ENCODE results near the gene CD300LG. TPM values are rescaled to one million over a fixed set of nuclear protein-coding genes. Genes with fewer than 3 reads are reported as not detected.

Gene CD300LG
- polyA plus RNA-seq, 10 donors, result 1.1 to 4.2 (median 2.8) TPM

DNA sequence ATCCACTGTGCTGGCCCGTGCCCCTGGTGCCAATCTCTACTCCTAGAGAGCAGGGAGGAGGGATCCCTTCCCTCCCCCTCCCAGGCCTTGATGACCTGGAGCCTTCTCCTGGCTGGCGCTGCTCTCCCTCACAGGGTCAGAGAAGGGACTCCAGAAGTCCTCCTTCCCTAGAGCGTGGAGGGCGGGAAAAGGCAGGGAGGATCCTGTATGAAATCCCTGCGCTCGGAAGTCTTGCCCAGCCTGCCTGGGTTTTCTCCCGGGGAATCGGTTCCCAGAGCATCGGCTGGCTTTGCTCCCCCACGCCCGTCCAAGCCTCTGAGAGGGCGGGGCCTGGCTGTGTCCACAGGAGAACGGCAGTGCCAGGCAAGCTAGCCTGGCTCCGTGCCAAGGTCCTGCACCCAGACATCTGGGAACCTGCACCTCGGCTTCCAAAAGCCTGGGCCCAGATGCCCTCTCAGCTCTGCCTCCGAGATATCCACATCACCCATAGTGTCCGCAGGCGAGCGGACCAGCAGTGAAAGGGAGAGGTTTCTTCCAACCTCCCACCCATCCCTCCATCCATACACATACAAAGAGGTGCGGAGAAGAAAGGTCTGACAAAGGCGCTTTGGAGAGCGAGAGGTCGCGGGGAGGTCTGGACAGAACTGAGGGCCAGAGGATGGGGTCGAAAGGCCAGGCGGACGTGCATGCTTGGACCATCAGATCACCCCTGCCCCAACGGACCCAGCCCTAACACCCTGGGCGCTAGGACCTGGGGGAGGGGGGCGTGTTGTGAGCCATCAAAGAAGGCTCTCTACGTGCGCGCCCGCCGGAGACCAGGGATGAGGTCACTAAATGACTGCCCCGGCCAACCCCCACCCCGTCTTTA, 59.2 kb downstream of the CD300LG start:
- peak; percentile 65 to 94 (median 85) for DNase-seq

DNA sequence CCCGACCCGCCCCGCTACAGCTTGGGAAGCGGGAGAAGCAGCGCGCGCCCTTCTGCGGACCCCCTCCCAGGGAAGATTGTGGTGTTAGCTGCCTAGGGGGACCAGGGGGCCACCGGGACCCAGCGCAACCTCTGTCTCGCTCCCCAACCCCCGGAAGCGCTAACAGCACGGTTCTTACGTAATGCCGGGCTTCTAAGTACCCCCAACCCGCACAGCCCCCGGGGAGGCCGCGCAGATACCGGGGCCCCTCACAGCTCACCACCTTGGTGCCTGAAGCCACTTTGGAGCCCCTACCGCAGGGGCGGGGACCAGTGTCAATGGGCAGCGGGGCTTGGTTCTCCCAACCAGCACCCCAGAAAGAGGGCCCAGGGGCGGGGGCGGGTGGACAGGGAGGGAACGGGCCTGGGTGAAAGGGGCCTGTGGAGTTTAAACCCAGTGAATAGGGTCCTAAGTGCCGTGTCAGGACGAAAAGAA, 60.0 kb downstream of the CD300LG start:
- no peak for DNase-seq

DNA sequence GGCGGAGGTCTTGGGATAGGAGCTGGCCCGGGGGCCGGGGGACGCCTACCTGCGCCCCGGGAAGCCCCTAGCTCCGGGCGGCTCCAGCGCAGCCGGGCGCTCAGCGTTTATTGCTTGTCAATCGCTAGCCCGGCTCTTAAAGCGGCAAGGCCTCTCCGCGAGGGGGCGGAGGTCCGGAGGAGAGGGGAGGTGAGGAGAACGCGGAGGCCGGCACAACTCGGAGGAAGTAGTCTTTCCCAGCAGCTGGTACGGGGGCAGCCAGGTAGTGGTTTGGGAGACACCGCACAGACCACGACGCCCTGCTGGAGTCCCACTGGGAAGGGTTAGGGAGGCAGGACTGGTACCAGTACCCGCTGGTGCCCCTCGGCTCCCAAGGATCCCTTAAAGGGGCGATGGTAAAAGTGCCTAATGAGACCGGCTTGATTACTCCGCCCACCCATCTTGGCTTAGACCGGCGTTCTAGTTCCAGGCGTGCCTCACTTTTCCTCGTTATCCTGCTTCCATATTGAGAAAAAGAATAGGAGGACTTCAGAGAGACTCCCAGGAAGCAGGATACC, 60.5 kb downstream of the CD300LG start, which contains the start of gene MPP2:
MPP2 (minus strand) TSS at position 112 of the 557 bp plus-strand sequence. CDS start 3,076 bp downstream, outside the sequence.
- DNase-seq, result peak; percentile 78 to 97 (median 88)

DNA sequence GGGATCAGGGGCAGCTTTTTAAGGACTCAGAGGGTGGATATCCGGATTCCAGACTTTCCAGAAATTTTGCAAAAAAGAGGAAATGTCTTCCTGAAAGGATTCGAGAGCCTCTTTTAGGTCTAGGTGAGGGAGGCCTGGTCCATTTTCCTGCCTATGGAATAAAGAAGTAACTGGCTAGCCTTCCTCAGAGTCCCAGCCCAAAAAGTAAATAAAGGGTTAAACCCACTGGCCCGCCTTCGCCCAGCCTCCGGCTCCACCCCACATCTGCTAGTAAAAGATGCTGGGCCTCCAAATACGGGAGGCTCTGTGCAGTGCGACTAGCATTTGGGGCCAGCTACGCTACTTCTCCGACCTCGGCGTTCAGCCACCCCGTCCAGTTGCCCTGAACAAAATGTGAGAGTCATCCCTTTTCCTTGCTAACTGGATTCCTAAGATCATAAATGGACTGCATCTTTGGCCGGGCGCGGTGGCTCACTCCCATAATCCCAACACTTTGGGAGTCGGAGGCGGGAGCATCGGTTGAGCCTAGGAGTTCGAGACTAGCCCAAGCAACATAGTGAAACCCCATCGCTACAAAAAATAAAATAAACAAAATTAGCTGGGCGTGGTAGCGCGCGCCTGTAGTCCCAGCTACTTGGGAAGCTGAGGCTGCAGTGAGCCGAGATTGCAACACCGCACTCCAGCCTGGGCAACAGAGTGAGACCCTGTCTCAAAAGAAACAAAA, 61.2 kb downstream of the CD300LG start:
- DNase-seq, result peak; percentile 75 to 94 (median 84)

DNA sequence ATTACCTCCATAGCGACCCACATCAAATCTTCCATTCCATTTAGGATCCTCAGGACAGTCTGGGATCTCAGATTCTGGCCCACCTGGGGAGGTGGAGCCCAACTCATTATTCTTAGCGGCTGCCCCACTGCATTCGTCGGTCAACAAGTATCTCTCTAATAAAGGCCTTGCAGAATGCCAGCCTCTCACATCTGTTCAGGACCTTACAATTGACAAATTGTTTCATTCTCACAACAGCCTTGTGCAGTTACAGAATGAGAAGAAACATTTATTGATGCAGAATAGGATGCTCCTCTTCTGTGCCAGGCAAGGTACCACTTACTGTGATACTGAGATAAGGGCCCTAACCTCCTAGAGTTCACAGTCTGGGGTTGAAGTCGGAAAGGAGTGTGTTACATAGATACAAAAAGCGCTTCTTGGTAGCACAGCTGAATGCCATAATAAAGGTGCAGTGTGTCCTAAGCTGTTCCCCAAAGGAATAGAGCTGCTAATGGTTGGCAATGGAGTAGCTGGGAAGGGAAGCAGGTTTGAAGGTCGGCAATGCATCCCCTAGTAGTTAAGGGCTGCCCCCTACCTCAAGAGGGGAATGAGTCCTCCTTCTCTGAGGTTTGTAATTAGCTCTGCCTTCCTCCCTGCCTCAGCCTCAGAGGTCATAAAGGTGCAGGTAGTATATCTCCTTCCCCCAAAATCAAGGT, 62.7 kb downstream of the CD300LG start:
- no peak for DNase-seq

DNA sequence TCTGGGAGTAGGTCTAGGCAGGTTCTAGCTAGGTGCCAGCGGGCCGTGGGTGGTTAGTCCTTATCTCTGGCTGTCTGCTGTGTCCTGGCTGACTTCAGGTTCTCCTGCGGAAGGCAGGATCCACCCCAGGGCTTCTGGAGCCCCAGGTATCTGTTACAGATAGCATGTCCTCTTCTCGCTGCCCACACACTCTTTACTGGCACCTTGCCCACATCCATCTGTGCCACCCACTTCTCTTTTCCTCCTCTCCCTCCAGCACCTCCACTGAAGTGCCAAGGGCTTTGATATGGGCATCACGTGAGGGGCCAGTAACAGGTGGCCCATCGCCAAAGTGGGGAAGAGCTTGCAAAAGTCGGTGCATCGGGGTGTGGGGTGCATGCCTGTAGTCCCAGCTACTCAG, 64.9 kb downstream of the CD300LG start:
- DNase-seq, result no peak

DNA sequence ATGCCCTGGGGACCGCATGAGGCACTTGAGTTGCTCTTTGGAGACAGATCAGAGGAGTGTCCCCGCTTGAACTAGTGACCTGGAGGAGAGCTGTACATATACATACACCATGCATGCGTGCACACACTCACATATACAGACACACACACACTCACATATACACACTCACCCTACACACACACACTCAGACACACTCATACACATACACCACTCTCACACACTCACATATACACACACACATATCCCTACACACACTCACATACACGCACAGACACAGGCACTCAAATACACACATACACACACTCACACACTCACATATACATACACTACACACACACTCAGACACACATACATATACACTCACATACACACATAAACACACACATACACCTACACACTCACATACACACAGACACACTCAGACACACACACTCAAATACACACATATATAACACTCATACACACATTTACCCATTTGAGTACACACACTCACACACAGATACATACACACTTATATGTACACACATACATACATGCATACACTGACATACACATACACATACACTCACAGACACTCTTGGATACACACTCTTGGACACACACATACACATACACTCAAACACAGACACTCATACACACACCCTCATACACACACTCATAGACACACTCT, 65.8 kb downstream of the CD300LG start:
- no peak for DNase-seq

Other genes starting within 250 kb of the CD300LG start
- 10 to 100 TPM in 8 of 10 donors, 1 to 10 TPM in 2; 9.4 to 22.3 (median 14.0) TPM for gene MEOX1, start 185.3 kb upstream of the CD300LG start, polyA plus RNA-seq (ENCODE audit: insufficient read length in 10 of 10)
- gene SOST, start 88.4 kb upstream of the CD300LG start, polyA plus RNA-seq (ENCODE audit: insufficient read length in 10 of 10), result under 1 TPM in 1 of 10 donors, not detected in 9; 0.86 TPM
- 100 to 1,000 TPM in 1 of 10 donors, 10 to 100 TPM in 9; 54.8 to 103 (median 63.9) TPM for gene DUSP3, start 68.2 kb upstream of the CD300LG start, polyA plus RNA-seq (ENCODE audit: insufficient read length in 10 of 10)
- gene CFAP97D1, start 66.7 kb upstream of the CD300LG start, polyA plus RNA-seq (ENCODE audit: insufficient read length in 10 of 10), result under 1 TPM in 5 of 10 donors, not detected in 5; 0.08 to 0.13 (median 0.10) TPM
- gene MPP3, start 14.0 kb upstream of the CD300LG start, polyA plus RNA-seq (ENCODE audit: insufficient read length in 10 of 10), result 1 to 10 TPM; 2.4 to 8.0 (median 4.6) TPM
- gene MPP2, start 60.4 kb downstream of the CD300LG start, polyA plus RNA-seq (ENCODE audit: insufficient read length in 10 of 10), result 1 to 10 TPM; 2.3 to 5.1 (median 3.7) TPM
- gene PPY, start 95.3 kb downstream of the CD300LG start, polyA plus RNA-seq (ENCODE audit: insufficient read length in 10 of 10), result not detected
- gene PYY, start 106.8 kb downstream of the CD300LG start, polyA plus RNA-seq (ENCODE audit: insufficient read length in 10 of 10), result under 1 TPM in 3 of 10 donors, not detected in 7; 0.15 to 0.35 (median 0.22) TPM
- gene NAGS, start 157.4 kb downstream of the CD300LG start, polyA plus RNA-seq (ENCODE audit: insufficient read length in 10 of 10), result under 1 TPM; 0.21 to 0.69 (median 0.36) TPM
- gene TMEM101, start 167.8 kb downstream of the CD300LG start, polyA plus RNA-seq (ENCODE audit: insufficient read length in 10 of 10), result 10 to 100 TPM; 23.5 to 30.4 (median 26.8) TPM
- 10 to 100 TPM; 25.8 to 33.5 (median 29.8) TPM for gene LSM12, start 219.5 kb downstream of the CD300LG start, polyA plus RNA-seq (ENCODE audit: insufficient read length in 10 of 10)
- gene G6PC3, start 223.6 kb downstream of the CD300LG start, polyA plus RNA-seq (ENCODE audit: insufficient read length in 10 of 10), result 10 to 100 TPM; 27.1 to 41.4 (median 34.7) TPM

Data from muscle of back (tissue), 11 donors.